CD4-positive, alpha-beta T cell treated with Interferon gamma for 1 hour (primary cell): ENCODE measurements around the gene DTHD1.

ENCODE experiments used
- DNase-seq: peaks from one replicate; pipeline ENCODE4 v3.0.0-alpha.2; 2020

Gene DTHD1

GRCh38 chr4:36281384-36282106 is at the start of gene DTHD1:
DTHD1 (plus strand) TSS chr4:36281616; CDS start chr4:36281759, 143 bp downstream.
- DNase-seq: peak; percentile 46

- no peak for DNase-seq
Observed at GRCh38 chr4:36233567-36234266, 47.7 kb upstream of the DTHD1 start.

- no peak for DNase-seq
Observed at GRCh38 chr4:36235306-36235705, 46.1 kb upstream of the DTHD1 start.

GRCh38 chr4:36236159-36236558 is 45.3 kb upstream of the DTHD1 start:
- DNase-seq: no peak

- no peak for DNase-seq
Observed at GRCh38 chr4:36237366-36238313, 43.8 kb upstream of the DTHD1 start.

- no peak for DNase-seq
Observed at GRCh38 chr4:36241771-36242170, 39.6 kb upstream of the DTHD1 start.

GRCh38 chr4:36242629-36243354 is 38.6 kb upstream of the DTHD1 start:
- DNase-seq: no peak

GRCh38 chr4:36243355-36244256 is 37.8 kb upstream of the DTHD1 start:
- peak; percentile 41 for DNase-seq

GRCh38 chr4:36244257-36245082 is 36.9 kb upstream of the DTHD1 start, which contains the start of gene ARAP2:
ARAP2 (minus strand) TSS chr4:36244514; CDS start chr4:36229486, 15,028 bp downstream.
- peak; percentile 78 for DNase-seq

- DNase-seq: no peak
Observed at GRCh38 chr4:36249610-36250009, 31.8 kb upstream of the DTHD1 start.

GRCh38 chr4:36251983-36252382 is 29.4 kb upstream of the DTHD1 start:
- no peak for DNase-seq

GRCh38 chr4:36254371-36254770 is 27.0 kb upstream of the DTHD1 start:
- DNase-seq: no peak

- peak; percentile 67 for DNase-seq
Observed at GRCh38 chr4:36255577-36255976, 25.8 kb upstream of the DTHD1 start.

- no peak for DNase-seq
Observed at GRCh38 chr4:36256398-36256891, 25.0 kb upstream of the DTHD1 start.

GRCh38 chr4:36260731-36261130 is 20.7 kb upstream of the DTHD1 start:
- no peak for DNase-seq

- DNase-seq: no peak
Observed at GRCh38 chr4:36264207-36264826, 17.1 kb upstream of the DTHD1 start.

- no peak for DNase-seq
Observed at GRCh38 chr4:36267486-36268268, 13.7 kb upstream of the DTHD1 start.

GRCh38 chr4:36269101-36269500 is 12.3 kb upstream of the DTHD1 start:
- DNase-seq: peak; percentile 73
